Upper lobe of right lung (tissue), 1 donor: Measurements from ENCODE around the gene DNAH10. TPM values are rescaled to one million over a fixed set of nuclear protein-coding genes. Genes with fewer than 3 reads are reported as not detected.
"Not testable (repeated sequence)": the region's sequence is repeated elsewhere in the genome, so short reads cannot be mapped to it uniquely, and the experiment has no call there.

Experiments
- ATAC-seq: fragments of 200-7000 bp; cut with Tn5 transposase; one replicate; pipeline ENCODE4 v1.9.1; 2020; ENCODE audit warnings: mild to moderate bottlenecking, moderate library complexity
- DNase-seq: peaks from one replicate; pipeline ENCODE4 v3.0.0-alpha.2; 2020
- H3K27ac ChIP-seq: fragments of 200-600 bp; one replicate; pipeline ENCODE4 v1.8.0; 2022
- H3K27me3 ChIP-seq: fragments of 200-600 bp; one replicate; pipeline ENCODE4 v1.8.0; 2022; ENCODE audit warnings: mild to moderate bottlenecking
- H3K36me3 ChIP-seq: fragments of 200-600 bp; one replicate; pipeline ENCODE4 v1.8.0; 2022
- H3K4me1 ChIP-seq: fragments of 200-600 bp; one replicate; pipeline ENCODE4 v1.8.0; 2022
- H3K4me3 ChIP-seq: fragments of 200-600 bp; one replicate; pipeline ENCODE4 v1.8.0; 2022; ENCODE audit warnings: mild to moderate bottlenecking
- H3K9me3 ChIP-seq: fragments of 200-600 bp; one replicate; pipeline ENCODE4 v1.8.0; 2022
- CTCF ChIP-seq: fragments of 200-600 bp; IDR thresholded peaks from one replicate; pipeline ENCODE4 v1.8.0; 2022; ENCODE audit warnings: antibody characterized with exemption
- intact Hi-C: fragments of 100-400 bp; cut with DNase I; formaldehyde crosslinking; loops from one replicate; pipeline ENCODE4 v1.11.0; 2022
- total RNA-seq: library from RNA; stranded (reverse); fragmentation: NEBNext Ultra II Directional; extraction: Animal tissue kit (Norgen Biotek cat#: 25700); gene quantifications from one replicate; pipeline ENCODE4 v1.2.1, GENCODE V29; 2021
- donor health status: DM: no; HTN: yes; CAD: no; lungs with severe emphysema.

Gene DNAH10
- total RNA-seq, 1 donor from 2014 or later: 0.23 TPM

GRCh38 chr12:123942911-123943648 is 181.0 kb downstream of the DNAH10 start:
- DNase-seq: no peak
- no peak for ATAC-seq
- Histone ChIP-seq H3K36me3 (peaks cover 43% of the 10 kb centered on the region), H3K27me3 (no peaks in the 10 kb centered on the region), H3K27ac (no peak overlapping the region), H3K4me1 (peaks cover 19% of the 10 kb centered on the region), H3K4me3 (no peak overlapping the region), H3K9me3 (no peaks in the 10 kb centered on the region)
- intact Hi-C loops: no loop called here
- TF ChIP-seq CTCF: no peak

DNA sequence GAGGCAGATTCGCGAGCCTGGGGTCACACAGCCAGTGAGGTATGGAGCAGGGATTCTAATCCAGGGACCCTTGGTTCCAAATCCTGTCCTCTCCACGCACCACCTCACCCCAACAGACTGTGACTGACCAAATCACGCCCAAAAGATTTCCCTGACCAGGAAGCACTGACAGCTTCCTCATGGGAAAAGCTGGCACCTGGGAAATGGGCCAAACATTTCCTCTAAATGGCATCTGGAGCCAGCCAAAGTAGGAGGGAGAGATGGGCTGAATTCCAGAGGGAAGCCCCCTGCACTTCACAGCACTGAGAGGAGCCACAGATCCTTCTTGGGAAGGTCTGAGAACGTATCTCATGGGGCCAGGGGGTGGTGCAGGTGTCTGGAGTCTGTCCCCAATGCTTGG is 181.7 kb downstream of the DNAH10 start:
- intact Hi-C loops: no loop called here
- Histone ChIP-seq H3K27ac (no peak overlapping the region), H3K9me3 (no peaks in the 10 kb centered on the region), H3K4me3 (no peak overlapping the region), H3K27me3 (no peaks in the 10 kb centered on the region), H3K36me3 (peaks cover 43% of the 10 kb centered on the region), H3K4me1 (peaks cover 13% of the 10 kb centered on the region)
- no peak for DNase-seq
- no peak for ATAC-seq
- TF ChIP-seq CTCF: no peak

- Histone ChIP-seq H3K4me1 (peaks cover 13% of the 10 kb centered on the region), H3K27ac (no peak overlapping the region), H3K36me3 (peaks cover 43% of the 10 kb centered on the region), H3K27me3 (no peaks in the 10 kb centered on the region), H3K4me3 (no peak overlapping the region), H3K9me3 (no peaks in the 10 kb centered on the region)
- ATAC-seq: no peak
- intact Hi-C loops: no loop called here
- no peak for DNase-seq
- TF ChIP-seq CTCF: no peak
Measured at GRCh38 chr12:123944696-123945095, 182.6 kb downstream of the DNAH10 start.

DNA sequence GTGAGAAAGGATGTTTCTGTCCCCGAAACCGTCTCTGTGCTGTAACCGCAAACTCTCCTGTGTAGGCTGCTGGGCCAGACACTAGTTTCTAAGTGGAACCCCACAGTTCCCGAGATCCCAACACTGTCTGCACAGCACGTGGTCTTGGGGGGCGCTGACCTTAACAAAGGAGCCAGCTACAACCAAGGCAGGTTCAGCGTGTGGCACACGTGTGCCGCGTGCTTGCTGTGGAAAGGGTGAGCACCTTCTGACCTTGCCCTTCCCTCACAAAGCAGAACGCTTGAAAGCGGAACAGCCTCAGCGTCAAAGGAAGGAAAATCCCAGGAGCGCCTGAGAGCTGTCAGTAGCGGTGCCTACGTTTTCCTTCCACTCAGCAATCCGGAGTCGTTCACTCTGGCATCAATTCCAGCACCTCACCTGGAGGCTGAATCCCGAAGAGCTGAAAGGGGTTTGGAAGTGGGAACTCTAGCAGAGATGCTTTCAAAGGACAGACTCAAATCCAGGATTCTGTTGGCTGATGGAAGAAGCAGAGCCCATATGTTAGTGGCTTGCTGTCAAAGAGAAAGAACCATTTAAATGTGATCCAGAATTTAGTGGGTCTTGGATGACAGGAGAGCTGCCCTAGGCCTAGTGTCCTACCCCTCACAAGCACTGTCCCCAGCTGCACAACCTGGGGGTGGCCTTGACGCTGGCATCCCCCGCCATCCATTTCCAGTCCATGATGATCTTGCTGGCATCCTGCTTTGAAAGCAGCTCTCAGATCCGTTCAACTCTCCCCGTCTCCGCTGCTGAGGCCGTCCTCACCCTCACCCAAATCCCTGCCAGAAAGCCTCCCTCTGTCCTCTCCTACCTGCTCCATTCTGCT is 183.4 kb downstream of the DNAH10 start:
- Histone ChIP-seq H3K27me3 (no peaks in the 10 kb centered on the region), H3K4me1 (peaks cover 13% of the 10 kb centered on the region), H3K36me3 (peaks cover 37% of the 10 kb centered on the region), H3K27ac (peak overlapping the region; percentile 44), H3K4me3 (no peak overlapping the region), H3K9me3 (no peaks in the 10 kb centered on the region)
- intact Hi-C loops: no loop called here
- no peak for TF ChIP-seq CTCF
- ATAC-seq (no peak), DNase-seq (no peak)

- no peak for DNase-seq
Measured at GRCh38 chr12:123946152-123946515, 184.0 kb downstream of the DNAH10 start.

DNA sequence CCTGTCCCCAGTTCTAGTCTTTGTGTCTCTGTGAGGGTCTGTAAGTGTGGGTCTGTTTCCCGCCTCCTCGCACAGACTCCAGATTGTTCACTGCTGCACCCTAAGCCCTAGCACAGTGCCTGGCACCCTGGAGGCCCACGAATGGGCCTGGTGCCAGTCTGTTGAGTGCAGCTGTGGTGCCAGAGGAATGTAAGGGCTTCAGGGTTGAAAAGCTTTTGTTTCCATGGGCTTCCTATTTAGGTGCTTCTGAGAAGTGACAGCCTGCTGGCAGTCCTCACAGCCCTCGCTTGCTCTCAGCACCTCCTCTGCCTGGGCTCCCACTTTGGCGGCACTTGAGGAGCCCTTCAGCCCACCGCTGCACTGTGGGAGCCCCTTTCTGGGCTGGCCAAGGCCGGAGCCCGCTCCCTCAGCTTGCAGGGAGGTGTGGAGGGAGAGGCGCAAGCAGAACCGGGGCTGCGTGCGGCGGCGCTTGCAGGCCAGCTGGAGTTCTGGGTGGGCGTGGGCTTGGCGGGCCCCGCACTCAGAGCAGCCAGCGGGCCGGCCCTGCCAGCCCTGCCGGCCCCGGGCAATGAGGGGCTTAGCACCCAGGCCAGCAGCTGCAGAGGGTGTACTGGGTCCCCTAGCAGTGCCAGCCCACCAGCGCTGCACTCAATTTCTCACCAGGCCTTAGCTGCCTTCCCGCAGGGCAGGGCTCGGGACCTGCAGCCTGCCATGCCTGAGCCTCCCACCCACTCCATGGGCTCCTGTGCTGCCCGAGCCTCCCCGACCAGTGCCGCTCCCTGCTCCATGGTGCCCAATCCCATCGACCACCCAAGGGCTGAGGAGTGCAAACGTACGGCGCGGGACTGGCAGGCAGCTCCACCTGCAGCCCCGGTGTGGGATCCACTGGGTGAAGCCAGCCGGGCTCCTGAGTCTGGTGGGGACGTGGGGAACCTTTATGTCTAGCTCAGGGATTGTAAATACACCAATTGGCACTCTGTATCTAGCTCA is 184.7 kb downstream of the DNAH10 start:
- DNase-seq (peak; percentile 79), ATAC-seq (peak; percentile 76)
- intact Hi-C loops, H3K4me3 ChIP-seq, H3K9me3 ChIP-seq, H3K27me3 ChIP-seq: not testable (repeated sequence)
- Histone ChIP-seq H3K27ac (peak overlapping the region; percentile 44), H3K36me3 (peaks cover 27% of the 10 kb centered on the region), H3K4me1 (peaks cover 18% of the 10 kb centered on the region)

More at GRCh38 chr12:123946152-123946515, 184.0 kb downstream of the DNAH10 start:
- H3K9me3 ChIP-seq: no peaks in the 10 kb centered on the region
- no peaks in the 10 kb centered on the region for H3K27me3 ChIP-seq
- no peak for TF ChIP-seq CTCF
- peaks cover 32% of the 10 kb centered on the region for H3K36me3 ChIP-seq
- intact Hi-C loops: no loop called here
- peak overlapping the region; percentile 44 for H3K27ac ChIP-seq
- ATAC-seq: peak; percentile 42
- no peak overlapping the region for H3K4me3 ChIP-seq
- H3K4me1 ChIP-seq: peaks cover 13% of the 10 kb centered on the region

DNA sequence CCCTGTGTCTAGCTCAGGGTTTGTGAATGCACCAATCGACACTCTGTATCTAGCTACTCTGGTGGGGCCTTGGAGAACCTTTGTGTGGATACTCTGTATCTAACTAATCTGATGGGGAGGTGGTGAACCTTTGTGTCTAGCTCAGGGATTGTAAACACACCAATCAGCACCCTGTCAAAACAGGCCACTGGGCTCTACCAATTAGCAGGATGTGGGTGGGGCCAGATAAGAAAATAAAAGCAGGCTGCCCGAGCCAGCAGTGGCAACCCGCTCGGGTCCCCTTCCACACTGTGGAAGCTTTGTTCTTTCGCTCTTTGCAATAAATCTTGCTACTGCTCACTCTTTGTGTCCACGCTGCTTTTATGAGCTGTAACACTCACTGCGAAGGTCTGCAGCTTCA is 185.4 kb downstream of the DNAH10 start:
- H3K27ac ChIP-seq, H3K27me3 ChIP-seq, DNase-seq, H3K4me3 ChIP-seq, intact Hi-C loops, ATAC-seq, H3K9me3 ChIP-seq: not testable (repeated sequence)
- H3K4me1 ChIP-seq: peaks cover 19% of the 10 kb centered on the region
- peaks cover 20% of the 10 kb centered on the region for H3K36me3 ChIP-seq
